D721Med (cell line): ENCODE results near the gene TSEN54.

ENCODE experiments used
- DNase-seq: peaks from one replicate; pipeline ENCODE4 v3.0.0; 2011; ENCODE audit warnings: low spot score; ENCODE audit not compliant: insufficient read length
- FAIRE-seq: peaks from 2 replicates; lab custom pipeline; 2011; peaks lifted over from hg19 to GRCh38; lab: Jason Lieb, UNC
- TF ChIP-seq, protein P1 (sequence below): IDR thresholded peaks from 2 replicates; pipeline ENCODE4 v1.5.1; 2012; ENCODE audit warnings: mild to moderate bottlenecking, control low read depth; ENCODE audit not compliant: insufficient read depth; ENCODE audit errors: missing control alignments

Gene TSEN54

DNA sequence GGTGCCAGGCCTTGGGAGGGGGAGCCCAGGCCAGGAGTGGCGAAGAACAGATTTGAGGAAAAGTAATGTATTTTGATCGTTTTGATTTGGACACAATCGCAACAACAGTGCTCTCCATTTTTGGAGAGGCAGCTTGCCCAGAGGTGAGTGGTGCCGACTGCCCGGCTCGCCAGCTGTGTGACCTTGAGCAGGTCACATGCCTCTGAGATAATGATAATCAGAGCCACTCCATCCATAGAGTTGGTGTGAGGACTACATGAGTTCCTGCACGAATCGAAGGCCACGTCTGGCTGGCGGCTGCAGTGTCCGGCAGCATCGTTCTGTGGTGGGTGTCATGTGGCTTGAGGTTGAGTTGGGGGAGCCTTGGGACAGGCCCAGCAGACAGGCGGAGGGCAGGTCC is 29.9 kb downstream of the TSEN54 start:
- TF ChIP-seq, protein P1, sequence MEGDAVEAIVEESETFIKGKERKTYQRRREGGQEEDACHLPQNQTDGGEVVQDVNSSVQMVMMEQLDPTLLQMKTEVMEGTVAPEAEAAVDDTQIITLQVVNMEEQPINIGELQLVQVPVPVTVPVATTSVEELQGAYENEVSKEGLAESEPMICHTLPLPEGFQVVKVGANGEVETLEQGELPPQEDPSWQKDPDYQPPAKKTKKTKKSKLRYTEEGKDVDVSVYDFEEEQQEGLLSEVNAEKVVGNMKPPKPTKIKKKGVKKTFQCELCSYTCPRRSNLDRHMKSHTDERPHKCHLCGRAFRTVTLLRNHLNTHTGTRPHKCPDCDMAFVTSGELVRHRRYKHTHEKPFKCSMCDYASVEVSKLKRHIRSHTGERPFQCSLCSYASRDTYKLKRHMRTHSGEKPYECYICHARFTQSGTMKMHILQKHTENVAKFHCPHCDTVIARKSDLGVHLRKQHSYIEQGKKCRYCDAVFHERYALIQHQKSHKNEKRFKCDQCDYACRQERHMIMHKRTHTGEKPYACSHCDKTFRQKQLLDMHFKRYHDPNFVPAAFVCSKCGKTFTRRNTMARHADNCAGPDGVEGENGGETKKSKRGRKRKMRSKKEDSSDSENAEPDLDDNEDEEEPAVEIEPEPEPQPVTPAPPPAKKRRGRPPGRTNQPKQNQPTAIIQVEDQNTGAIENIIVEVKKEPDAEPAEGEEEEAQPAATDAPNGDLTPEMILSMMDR, result no peak
- FAIRE-seq (no peak), DNase-seq (no peak)

DNA sequence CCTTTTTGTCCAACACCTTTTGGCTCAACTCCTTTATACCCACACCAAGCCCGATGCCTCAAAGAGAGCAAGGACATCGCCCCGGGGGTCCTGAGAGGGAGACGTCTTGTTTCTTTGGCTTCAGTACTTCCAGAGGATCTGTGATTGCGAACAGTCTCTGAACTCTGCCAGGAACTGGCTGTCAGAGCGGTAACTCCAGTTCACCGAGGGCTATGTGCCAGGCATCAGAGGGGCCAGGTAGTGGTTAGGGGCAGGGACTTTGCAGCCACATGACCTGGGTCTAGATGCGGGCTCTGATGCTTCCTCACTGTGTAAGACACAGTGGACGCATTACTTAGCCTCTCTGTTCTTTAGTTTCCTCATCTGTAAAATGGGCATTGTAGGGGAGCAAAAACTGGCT is 30.8 kb downstream of the TSEN54 start:
- FAIRE-seq, result no peak
- no peak for DNase-seq
- TF ChIP-seq, protein P1, result no peak

DNA sequence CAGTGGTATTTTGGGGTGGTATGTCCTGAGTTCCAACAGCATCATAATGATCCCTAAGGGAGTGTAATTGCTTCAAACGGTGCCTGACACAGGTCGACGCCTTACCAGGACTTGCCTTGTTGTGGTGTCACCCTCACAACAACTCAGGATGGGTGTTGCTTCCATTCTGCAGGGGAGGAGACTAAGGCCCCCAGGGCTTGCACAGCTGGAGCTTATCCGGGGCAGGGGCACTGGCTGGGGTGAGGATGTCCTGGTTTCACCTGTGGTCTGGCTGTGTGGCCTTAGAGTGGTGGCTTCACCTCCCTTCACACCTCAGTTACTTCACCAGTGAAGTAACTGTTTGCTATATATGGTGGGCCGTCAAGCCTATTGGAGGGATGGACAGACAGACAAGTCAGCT is 32.5 kb downstream of the TSEN54 start:
- TF ChIP-seq, protein P1, result no peak
- FAIRE-seq (no peak), DNase-seq (no peak)

DNA sequence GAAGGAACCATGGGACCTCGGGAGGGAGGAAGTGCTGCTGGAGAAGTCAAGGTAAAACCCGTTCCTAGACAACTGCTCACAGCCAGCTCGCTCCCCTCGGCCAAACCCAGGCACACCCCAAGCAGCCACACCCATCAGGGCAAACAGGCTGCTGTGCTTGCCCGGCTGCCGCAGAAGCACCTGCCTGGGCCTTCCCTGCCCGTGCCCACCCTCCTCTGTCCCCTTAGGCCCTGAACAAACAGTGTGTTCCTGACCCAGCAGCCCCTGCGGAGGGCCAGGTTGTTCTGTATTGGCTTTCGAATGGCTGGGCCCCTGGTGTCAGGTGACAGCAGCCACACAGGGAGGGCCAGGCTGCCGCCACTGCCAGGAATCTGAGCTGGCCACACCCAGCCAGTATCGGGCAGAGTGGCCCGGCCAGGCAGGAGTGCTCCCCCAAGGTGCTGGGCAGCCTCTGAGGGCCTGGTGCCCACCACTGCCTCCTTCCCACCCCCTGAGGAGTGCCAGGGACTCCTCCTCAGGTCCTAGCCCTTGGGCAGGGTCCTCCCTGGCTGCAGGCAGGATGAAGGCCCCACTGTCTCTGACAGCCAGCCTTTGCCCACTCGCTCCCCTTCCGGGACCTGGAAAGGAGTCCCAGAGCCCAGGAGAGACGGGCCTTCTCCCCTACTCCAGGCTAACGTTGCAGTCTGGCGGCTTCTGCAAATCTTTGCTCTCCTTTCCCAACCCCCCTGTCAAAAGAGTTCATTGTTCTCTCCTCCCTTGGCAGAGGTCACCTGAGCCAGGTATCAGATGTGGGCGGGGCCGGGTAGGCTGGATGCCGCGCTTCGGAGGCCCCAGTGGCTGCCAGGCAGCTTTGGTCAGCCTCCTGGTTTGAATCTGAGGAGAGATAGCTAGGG is 33.2 kb downstream of the TSEN54 start:
- no peak for FAIRE-seq
- TF ChIP-seq, protein P1, result no peak
- no peak for DNase-seq

DNA sequence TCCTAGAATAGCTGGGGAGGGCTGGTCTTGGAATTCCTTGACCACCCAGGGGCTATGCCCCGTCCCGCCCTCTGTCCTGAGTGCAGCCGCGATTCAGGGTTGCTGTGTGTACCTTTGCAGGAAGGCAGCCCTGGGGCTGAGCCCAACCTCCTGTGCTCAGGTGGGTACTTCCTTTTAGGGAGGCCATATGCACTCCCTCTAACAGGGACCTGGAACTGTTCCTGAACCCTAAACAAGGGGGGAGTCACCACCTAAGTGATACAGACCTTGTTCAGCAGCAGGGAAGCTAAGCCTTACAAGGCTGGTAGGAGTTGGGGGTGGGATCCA is 33.8 kb downstream of the TSEN54 start:
- FAIRE-seq (no peak), DNase-seq (no peak)
- TF ChIP-seq, protein P1, result no peak

DNA sequence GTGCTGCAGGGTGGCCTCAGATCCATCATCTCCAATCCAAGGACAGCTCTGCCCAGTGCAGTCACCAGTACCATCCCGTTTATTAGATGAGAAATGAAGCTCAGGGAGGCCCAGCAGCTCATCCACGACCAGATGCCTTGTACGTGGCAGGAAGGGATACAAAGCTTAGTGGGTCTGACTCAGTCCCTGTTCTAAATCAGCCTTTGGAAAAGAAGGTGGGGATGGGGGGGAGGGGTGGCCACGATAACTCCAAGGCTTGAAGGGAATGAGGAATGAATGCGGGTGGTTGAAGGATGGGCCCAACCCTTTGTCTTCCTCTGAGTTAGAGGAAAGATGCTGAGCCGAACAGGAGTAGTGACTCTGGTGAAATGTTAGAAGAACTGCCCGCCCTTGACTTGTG is 34.9 kb downstream of the TSEN54 start:
- no peak for DNase-seq
- FAIRE-seq, result no peak
- TF ChIP-seq, protein P1, result no peak
